CD14-positive monocyte (primary cell): ENCODE results near the gene SYDE1. TPM values are rescaled to one million over a fixed set of nuclear protein-coding genes. Genes with fewer than 3 reads are reported as not detected.

Experiments used
- DNase-seq, 3 donors: peaks; one replicate each; pipeline ENCODE4 v3.0.0-alpha.2; 2011 to 2022
- H2AFZ ChIP-seq: 2 replicates; pipeline ENCODE4 v1.6.0; 2012; ENCODE audit warnings: mild to moderate bottlenecking, low read depth, low read length, inconsistent platforms; ENCODE audit not compliant: insufficient read depth, poor library complexity, severe bottlenecking
- H3K27ac ChIP-seq, 2 donors: 1 replicate in 1 of 2; 2 replicates in 1 of 2; pipeline ENCODE4 v1.5.1; 2012 to 2013; ENCODE audit warnings: low read length in 2 of 2, control low read depth in 1 of 2, inconsistent platforms in 1 of 2, low read depth in 1 of 2, mild to moderate bottlenecking in 1 of 2
- H3K27me3 ChIP-seq, 2 donors: one replicate each; pipeline versions ENCODE4 v1.6.0 to v1.6.1; 2011 to 2013; ENCODE audit warnings: low read length in 2 of 2; ENCODE audit not compliant: control insufficient read depth in 2 of 2, insufficient read depth in 2 of 2
- H3K36me3 ChIP-seq, 2 donors: replicated peaks in 1 of 2; 1 replicate in 1 of 2; 2 replicates in 1 of 2; pipeline versions ENCODE4 v1.5.1 to v1.6.1; 2012 to 2013; ENCODE audit warnings: low read length in 2 of 2, control low read depth in 1 of 2, inconsistent platforms in 1 of 2, mild to moderate bottlenecking in 1 of 2; ENCODE audit not compliant: insufficient read depth in 2 of 2, control insufficient read depth in 1 of 2
- H3K4me1 ChIP-seq, 2 donors: 1 replicate in 1 of 2; 2 replicates in 1 of 2; pipeline versions ENCODE4 v1.5.1 to v1.6.1; 2012 to 2013; ENCODE audit warnings: low read length in 2 of 2, control low read depth in 1 of 2, inconsistent platforms in 1 of 2, mild to moderate bottlenecking in 1 of 2, moderate library complexity in 1 of 2; ENCODE audit not compliant: insufficient read depth in 2 of 2, control insufficient read depth in 1 of 2
- H3K4me2 ChIP-seq: replicated peaks from 2 replicates; pipeline ENCODE3; 2012; ENCODE audit warnings: low read length, moderate library complexity, mild to moderate bottlenecking; ENCODE audit not compliant: poor library complexity, severe bottlenecking; ENCODE audit errors: extremely low read depth
- H3K4me3 ChIP-seq, 3 experiments: fragments of 200-600 bp in 1 of 3; sonication (generic) in 1 of 3; replicated peaks in 1 of 3; 1 replicate in 2 of 3; 2 replicates in 1 of 3; pipeline ENCODE4 v1.5.1; 2011 to 2013; ENCODE audit warnings: low read length in 3 of 3, mild to moderate bottlenecking in 3 of 3, control low read depth in 2 of 3, low read depth in 2 of 3, inconsistent platforms in 1 of 3, moderate library complexity in 1 of 3
- H3K79me2 ChIP-seq: 2 replicates; pipeline ENCODE4 v1.6.0; 2012; ENCODE audit warnings: mild to moderate bottlenecking, control low read depth, inconsistent platforms, low read length, moderate library complexity; ENCODE audit not compliant: insufficient read depth
- H3K9ac ChIP-seq: 2 replicates; pipeline ENCODE4 v1.6.0; 2017; ENCODE audit warnings: low read length, mild to moderate bottlenecking; ENCODE audit not compliant: insufficient read depth, poor library complexity, severe bottlenecking
- H3K9me3 ChIP-seq, 2 donors: replicated peaks in 1 of 2; 1 replicate in 1 of 2; 2 replicates in 1 of 2; pipeline versions ENCODE4 v1.5.1 to v1.6.1; 2012 to 2013; ENCODE audit warnings: low read length in 2 of 2, control low read depth in 1 of 2; ENCODE audit not compliant: control insufficient read depth in 1 of 2, insufficient read depth in 1 of 2
- H4K20me1 ChIP-seq: 2 replicates; pipeline ENCODE4 v1.6.0; 2012; ENCODE audit warnings: mild to moderate bottlenecking, low read length, control low read depth, moderate library complexity; ENCODE audit not compliant: insufficient read depth
- H3K27ac Mint-ChIP-seq, 7 donors: one replicate each; pipeline ENCODE4 v1.8.0; 2020; ENCODE audit warnings: mild to moderate bottlenecking in 7 of 7, mixed read lengths in 7 of 7, moderate library complexity in 6 of 7, inconsistent platforms in 2 of 7
- H3K27me3 Mint-ChIP-seq, 3 donors: one replicate each; pipeline ENCODE4 v1.8.0; 2021 to 2022; ENCODE audit warnings: low read depth in 3 of 3, mild to moderate bottlenecking in 3 of 3, mixed read lengths in 3 of 3, moderate library complexity in 3 of 3, inconsistent platforms in 1 of 3
- H3K36me3 Mint-ChIP-seq, 2 donors: one replicate each; pipeline ENCODE4 v1.8.0; 2020; ENCODE audit warnings: mixed read lengths in 2 of 2, inconsistent platforms in 1 of 2, mild to moderate bottlenecking in 1 of 2
- H3K4me1 Mint-ChIP-seq: one replicate; pipeline ENCODE4 v1.8.0; 2020; ENCODE audit warnings: mild to moderate bottlenecking, mixed read lengths
- H3K4me3 Mint-ChIP-seq, 2 donors: one replicate each; pipeline ENCODE4 v1.8.0; 2020; ENCODE audit warnings: mild to moderate bottlenecking in 2 of 2, mixed read lengths in 2 of 2, moderate library complexity in 1 of 2
- H3K9me3 Mint-ChIP-seq, 7 donors: one replicate each; pipeline ENCODE4 v1.8.0; 2020 to 2022; ENCODE audit warnings: mixed read lengths in 7 of 7, mild to moderate bottlenecking in 6 of 7, moderate library complexity in 6 of 7, inconsistent platforms in 2 of 7
- CTCF ChIP-seq: fragments of 200-600 bp; IDR thresholded peaks from one replicate; pipeline ENCODE4 v1.8.0; 2022; ENCODE audit warnings: antibody characterized with exemption, mild to moderate bottlenecking
- WGBS: methylation state at CpG from one replicate; pipeline ENCODE4 v1.1.5; 2013; ENCODE audit warnings: missing lambda C conversion rate; ENCODE audit not compliant: insufficient coverage; 5-methylcytosine and 5-hydroxymethylcytosine counted together
- intact Hi-C, 2 donors: fragments of 100-400 bp; cut with micrococcal nuclease; formaldehyde crosslinking; loops; one replicate each; pipeline versions ENCODE4 v1.15.0 to v1.15.1; 2023
- polyA plus RNA-seq, 3 donors: library from polyadenylated mRNA; depleted of rRNA in 1 of 3; unstranded in 2 of 3; stranded (reverse) in 1 of 3; fragments of 300-500 nt in 2 of 3; fragments of >200 nt in 1 of 3; fragmentation: Illumina TruSeq in 2 of 3; gene quantifications; 1 replicate in 2 of 3; 2 replicates in 1 of 3; pipeline ENCODE4 v1.2.3, GENCODE V29; 2012 to 2021

Gene SYDE1
- polyA plus RNA-seq, 3 donors, result not detected

GRCh38 chr19:15156391-15156790 is 49.2 kb downstream of the SYDE1 start:
- no peak overlapping the region for H3K4me3 Mint-ChIP-seq
- Histone ChIP-seq H3K27me3 (no peaks in the 10 kb centered on the region), H3K4me1 (no peaks in the 10 kb centered on the region), H3K9ac (no peak overlapping the region), H3K79me2 (no peaks in the 10 kb centered on the region), H3K9me3 (peaks cover 12 to 22% of the 10 kb centered on the region in 2 donors), H2AFZ (no peak overlapping the region), H3K36me3 (no peaks in the 10 kb centered on the region), H3K4me2 (no peak overlapping the region), H4K20me1 (no peaks in the 10 kb centered on the region), H3K27ac (no peak overlapping the region), H3K4me3 (no peak overlapping the region)
- peaks cover 2 to 7% (median 3%) of the 10 kb centered on the region in 3 donors for H3K27me3 Mint-ChIP-seq
- peaks cover 12 to 33% (median 20%) of the 10 kb centered on the region in 7 donors for H3K9me3 Mint-ChIP-seq
- WGBS, result no CpG with 5 or more reads among the region's 4 CpGs
- H3K4me1 Mint-ChIP-seq, result peaks cover 2% of the 10 kb centered on the region
- H3K36me3 Mint-ChIP-seq, result no peaks in the 10 kb centered on the region
- TF ChIP-seq CTCF, result no peak
- no peak for DNase-seq
- H3K27ac Mint-ChIP-seq, result no peak overlapping the region
- intact Hi-C loops, result no loop called here

GRCh38 chr19:15159251-15159650 is 52.0 kb downstream of the SYDE1 start:
- WGBS, result 36% methylated on average over 1 of the region's 3 CpGs
- no peak for TF ChIP-seq CTCF

More at GRCh38 chr19:15159251-15159650, 52.0 kb downstream of the SYDE1 start:
- intact Hi-C loops, result no loop called here
- Histone ChIP-seq H3K4me3 (no peak overlapping the region), H3K9me3 (peaks cover 12 to 28% of the 10 kb centered on the region in 2 donors), H3K9ac (no peak overlapping the region), H3K27ac (no peak overlapping the region), H3K36me3 (no peaks in the 10 kb centered on the region), H3K4me2 (no peak overlapping the region), H3K27me3 (no peaks in the 10 kb centered on the region), H4K20me1 (no peaks in the 10 kb centered on the region), H3K4me1 (no peaks in the 10 kb centered on the region), H3K79me2 (no peaks in the 10 kb centered on the region), H2AFZ (no peak overlapping the region)
- Mint-ChIP-seq H3K4me1 (no peaks in the 10 kb centered on the region), H3K9me3 (peaks cover 11 to 49% (median 25%) of the 10 kb centered on the region in 7 donors), H3K27ac (no peak overlapping the region), H3K36me3 (no peaks in the 10 kb centered on the region), H3K27me3 (peaks cover 0 to 4% (median 3%) of the 10 kb centered on the region in 3 donors), H3K4me3 (no peak overlapping the region)
- no peak for DNase-seq
